Gastrocnemius medialis (tissue), 4 donors: ENCODE measurements around the gene SMPD4.
"Not testable (repeated sequence)": the region's sequence is repeated elsewhere in the genome, so short reads cannot be mapped to it uniquely, and the experiment has no call there.

ENCODE experiments used
- POLR2A ChIP-seq, 2 donors: fragments of 450-650 bp; IDR thresholded peaks; one replicate each; pipeline ENCODE4 v1.6.1; 2017; ENCODE audit warnings: antibody characterized with exemption in 2 of 2, mild to moderate bottlenecking in 2 of 2, moderate library complexity in 2 of 2
- TF ChIP-seq, protein P1 (sequence below), 5 experiments: fragments of 450-650 bp in 3 of 5; fragments of 200-600 bp in 2 of 5; sonication (generic) in 2 of 5; IDR thresholded peaks in 4 of 5; conservative IDR thresholded peaks in 1 of 5; 1 replicate in 4 of 5; 2 replicates in 1 of 5; pipeline ENCODE4 v1.5.1; 2016 to 2019; ENCODE audit warnings: antibody characterized with exemption in 5 of 5, mild to moderate bottlenecking in 3 of 5, moderate library complexity in 3 of 5

DNA sequence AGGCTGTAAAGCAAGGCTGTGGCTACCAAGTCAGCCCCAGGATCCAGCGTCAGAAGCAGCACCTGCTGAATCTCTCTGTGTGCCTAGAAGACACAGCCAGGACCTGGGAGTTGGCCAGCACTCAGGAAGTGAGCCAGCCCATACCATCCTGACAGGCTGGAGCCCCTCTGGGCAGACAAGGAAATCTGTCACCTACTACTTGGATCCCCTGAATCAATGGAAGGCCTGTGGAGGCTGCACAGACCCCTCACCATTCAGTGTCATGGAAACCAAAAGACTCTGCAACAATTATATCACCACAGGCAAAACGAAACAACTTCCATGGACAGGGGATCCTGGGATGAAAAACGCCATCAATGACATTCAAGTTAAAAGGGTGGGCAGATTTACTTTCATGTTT lies 14.8 kb downstream of the SMPD4 start:
- TF ChIP-seq, protein P1, sequence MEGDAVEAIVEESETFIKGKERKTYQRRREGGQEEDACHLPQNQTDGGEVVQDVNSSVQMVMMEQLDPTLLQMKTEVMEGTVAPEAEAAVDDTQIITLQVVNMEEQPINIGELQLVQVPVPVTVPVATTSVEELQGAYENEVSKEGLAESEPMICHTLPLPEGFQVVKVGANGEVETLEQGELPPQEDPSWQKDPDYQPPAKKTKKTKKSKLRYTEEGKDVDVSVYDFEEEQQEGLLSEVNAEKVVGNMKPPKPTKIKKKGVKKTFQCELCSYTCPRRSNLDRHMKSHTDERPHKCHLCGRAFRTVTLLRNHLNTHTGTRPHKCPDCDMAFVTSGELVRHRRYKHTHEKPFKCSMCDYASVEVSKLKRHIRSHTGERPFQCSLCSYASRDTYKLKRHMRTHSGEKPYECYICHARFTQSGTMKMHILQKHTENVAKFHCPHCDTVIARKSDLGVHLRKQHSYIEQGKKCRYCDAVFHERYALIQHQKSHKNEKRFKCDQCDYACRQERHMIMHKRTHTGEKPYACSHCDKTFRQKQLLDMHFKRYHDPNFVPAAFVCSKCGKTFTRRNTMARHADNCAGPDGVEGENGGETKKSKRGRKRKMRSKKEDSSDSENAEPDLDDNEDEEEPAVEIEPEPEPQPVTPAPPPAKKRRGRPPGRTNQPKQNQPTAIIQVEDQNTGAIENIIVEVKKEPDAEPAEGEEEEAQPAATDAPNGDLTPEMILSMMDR (IDR thresholded peaks at IDR 0.05 in 4 of 5, conservative IDR thresholded peaks at IDR 0.05 in 1 of 5) = not testable (repeated sequence)
- TF ChIP-seq POLR2A (IDR thresholded peaks at IDR 0.05) = not testable (repeated sequence)
